GM21825 (cell line): Measurements from ENCODE around the gene HHAT.
A peak's percentile ranks its signal among the peaks of the same experiment; 100 is the strongest.

ENCODE experiments used
- ATAC-seq: cut with Tn5 transposase; IDR thresholded peaks from one replicate; pipeline ENCODE4 v1.9.1; 2021; ENCODE audit warnings: mild to moderate bottlenecking, moderate library complexity; ENCODE audit not compliant: unreplicated experiment

Gene HHAT

GRCh38 chr1:210663730-210664573, 335.2 kb downstream of the HHAT start:
- no peak for ATAC-seq

- ATAC-seq: no peak
Measured at GRCh38 chr1:210669951-210670350, 341.2 kb downstream of the HHAT start.

GRCh38 chr1:210674151-210674550, 345.4 kb downstream of the HHAT start:
- no peak for ATAC-seq

GRCh38 chr1:210676539-210676938, 347.8 kb downstream of the HHAT start:
- ATAC-seq: no peak

GRCh38 chr1:210677533-210677932, 348.8 kb downstream of the HHAT start:
- no peak for ATAC-seq

GRCh38 chr1:210678306-210678705, 349.6 kb downstream of the HHAT start:
- ATAC-seq: no peak

GRCh38 chr1:210681158-210681557, 352.5 kb downstream of the HHAT start:
- no peak for ATAC-seq

GRCh38 chr1:210683403-210684047, 354.8 kb downstream of the HHAT start:
- ATAC-seq: no peak

GRCh38 chr1:210684466-210685294, 356.0 kb downstream of the HHAT start:
- ATAC-seq: peak; percentile 91

GRCh38 chr1:210685295-210685650, 356.6 kb downstream of the HHAT start:
- peak; percentile 17 for ATAC-seq

- ATAC-seq: no peak
Measured at GRCh38 chr1:210686841-210687240, 358.1 kb downstream of the HHAT start.

- no peak for ATAC-seq
Measured at GRCh38 chr1:210687582-210688279, 359.0 kb downstream of the HHAT start.

- no peak for ATAC-seq
Measured at GRCh38 chr1:210688512-210689234, 360.0 kb downstream of the HHAT start.

- no peak for ATAC-seq
Measured at GRCh38 chr1:210689826-210690225, 361.1 kb downstream of the HHAT start.

- ATAC-seq: no peak
Measured at GRCh38 chr1:210690236-210690635, 361.5 kb downstream of the HHAT start.

GRCh38 chr1:210691039-210691610, 362.4 kb downstream of the HHAT start:
- no peak for ATAC-seq

- no peak for ATAC-seq
Measured at GRCh38 chr1:210692796-210693195, 364.1 kb downstream of the HHAT start.

- no peak for ATAC-seq
Measured at GRCh38 chr1:210695026-210695425, 366.3 kb downstream of the HHAT start.

GRCh38 chr1:210696709-210697108, 368.0 kb downstream of the HHAT start:
- peak; percentile 93 for ATAC-seq

- peak; percentile 1 for ATAC-seq
Measured at GRCh38 chr1:210697185-210697584, 368.5 kb downstream of the HHAT start.
